Caco-2 (cell line): ENCODE measurements around the gene CDK17. TPM values are rescaled to one million over a fixed set of nuclear protein-coding genes. Genes with fewer than 3 reads are reported as not detected.

Source experiments
- BruUV-seq: library from RNA; stranded (reverse); fragments of 400-500 nt; replicated peaks from 2 replicates; lab custom pipeline; 2021; lab: Mats Ljungman, UMichigan
- CTCF ChIA-PET: fragments of 300-600 bp; sonication (Branson Sonifier 250); formaldehyde crosslinking; loops from one replicate; lab custom pipeline; 2022; ENCODE audit warnings: antibody characterized with exemption; lab: Charles Lee
- POLR2A ChIA-PET: fragments of 300-600 bp; sonication (Branson Sonifier 250); formaldehyde crosslinking; loops from one replicate; lab custom pipeline; 2022; ENCODE audit warnings: antibody characterized with exemption; lab: Charles Lee
- DNase-seq, 2 experiments: peaks; one replicate each; pipeline versions ENCODE4 v3.0.0 to v3.0.0-alpha.2; 2020 to 2022
- H3K27me3 ChIP-seq: replicated peaks from 2 replicates; pipeline ENCODE4 v1.6.0; 2011; ENCODE audit warnings: low read length; ENCODE audit not compliant: control insufficient read depth, insufficient read depth
- H3K36me3 ChIP-seq: 2 replicates; pipeline ENCODE4 v1.5.1; 2011; ENCODE audit warnings: low read length; ENCODE audit not compliant: control insufficient read depth, insufficient read depth
- H3K4me1 ChIP-seq: fragments of 250-450 bp; sonication (Bioruptor Pico); 2 replicates; pipeline ENCODE4 v1.5.1; 2020; ENCODE audit warnings: mild to moderate bottlenecking
- H3K4me3 ChIP-seq: 2 replicates; pipeline ENCODE4 v1.5.1; 2011; ENCODE audit warnings: low read depth, mild to moderate bottlenecking, control low read depth, low read length
- H3K9me3 ChIP-seq: fragments of 250-450 bp; sonication (Bioruptor Pico); 2 replicates; pipeline ENCODE4 v1.5.1; 2020; ENCODE audit warnings: mild to moderate bottlenecking, moderate library complexity
- H3K27ac Mint-ChIP-seq: one replicate; pipeline ENCODE4 v1.8.0; 2022; ENCODE audit warnings: mixed read lengths; ENCODE audit not compliant: unreplicated experiment
- H3K27me3 Mint-ChIP-seq: one replicate; pipeline ENCODE4 v1.8.0; 2022; ENCODE audit warnings: mixed read lengths; ENCODE audit not compliant: insufficient read depth, unreplicated experiment
- H3K36me3 Mint-ChIP-seq: one replicate; pipeline ENCODE4 v1.8.0; 2022; ENCODE audit warnings: mild to moderate bottlenecking, mixed read lengths; ENCODE audit not compliant: insufficient read depth, unreplicated experiment
- H3K4me1 Mint-ChIP-seq: one replicate; pipeline ENCODE4 v1.8.0; 2022; ENCODE audit warnings: low read depth, mixed read lengths; ENCODE audit not compliant: unreplicated experiment
- H3K4me3 Mint-ChIP-seq: one replicate; pipeline ENCODE4 v1.8.0; 2022; ENCODE audit warnings: mild to moderate bottlenecking, moderate library complexity, mixed read lengths; ENCODE audit not compliant: unreplicated experiment
- H3K9me3 Mint-ChIP-seq: one replicate; pipeline ENCODE4 v1.8.0; 2022; ENCODE audit warnings: mixed read lengths; ENCODE audit not compliant: unreplicated experiment
- CTCF ChIP-seq, 2 experiments: fragments of 200-600 bp in 1 of 2; IDR thresholded peaks; 1 replicate in 1 of 2; 2 replicates in 1 of 2; pipeline versions ENCODE4 v1.5.1 to v1.8.0; 2011 to 2022; ENCODE audit warnings: antibody characterized with exemption in 1 of 2, control low read depth in 1 of 2, inconsistent platforms in 1 of 2, low read depth in 1 of 2, low read length in 1 of 2, mild to moderate bottlenecking in 1 of 2, moderate library complexity in 1 of 2; ENCODE audit not compliant: insufficient read depth in 1 of 2, severe bottlenecking in 1 of 2, unreplicated experiment in 1 of 2
- intact Hi-C: fragments of 100-400 bp; cut with micrococcal nuclease; formaldehyde crosslinking; loops from one replicate; pipeline ENCODE4 v1.10.0; 2022; ENCODE audit not compliant: unreplicated experiment
- total RNA-seq: library from RNA; stranded (reverse); gene quantifications from 2 replicates; pipeline ENCODE4 v1.2.3, GENCODE V29; 2022

The CDK17 gene
- total RNA-seq, 1 experiment from 2014 or later: 11.7 TPM

- Mint-ChIP-seq H3K27me3 (no peaks in the 10 kb centered on the region), H3K36me3 (no peaks in the 10 kb centered on the region), H3K27ac (no peak overlapping the region), H3K4me3 (no peak overlapping the region), H3K4me1 (no peaks in the 10 kb centered on the region), H3K9me3 (no peaks in the 10 kb centered on the region)
- ChIA-PET POLR2A (no interaction called here), CTCF (no interaction called here)
- intact Hi-C loops: no loop called here
- no TSS peak for BruUV-seq
- Histone ChIP-seq H3K4me3 (no peak overlapping the region), H3K27me3 (no peaks in the 10 kb centered on the region), H3K4me1 (no peaks in the 10 kb centered on the region), H3K9me3 (no peaks in the 10 kb centered on the region), H3K36me3 (no peaks in the 10 kb centered on the region)
- DNase-seq: no peak
- no peak for TF ChIP-seq CTCF (IDR thresholded peaks at IDR 0.05; ENCODE audit: insufficient read depth in 1 of 2, low read depth in 1 of 2, low read length in 1 of 2, severe bottlenecking in 1 of 2, unreplicated experiment in 1 of 2)
Measured at GRCh38 chr12:96445691-96446583, 45.7 kb upstream of the CDK17 start.

GRCh38 chr12:96444399-96444798 lies 44.2 kb upstream of the CDK17 start:
- no TSS peak for BruUV-seq
- no peak for DNase-seq
- no peak overlapping the region for H3K27ac Mint-ChIP-seq
- Histone ChIP-seq H3K27me3 (no peaks in the 10 kb centered on the region), H3K4me1 (no peaks in the 10 kb centered on the region), H3K36me3 (no peaks in the 10 kb centered on the region), H3K4me3 (no peak overlapping the region), H3K9me3 (no peaks in the 10 kb centered on the region)
- no peaks in the 10 kb centered on the region for H3K9me3 Mint-ChIP-seq
- CTCF ChIA-PET: no interaction called here
- no peaks in the 10 kb centered on the region for H3K4me1 Mint-ChIP-seq
- no peaks in the 10 kb centered on the region for H3K36me3 Mint-ChIP-seq
- no peaks in the 10 kb centered on the region for H3K27me3 Mint-ChIP-seq
- TF ChIP-seq CTCF (IDR thresholded peaks at IDR 0.05; ENCODE audit: insufficient read depth in 1 of 2, low read depth in 1 of 2, low read length in 1 of 2, severe bottlenecking in 1 of 2, unreplicated experiment in 1 of 2): no peak
- POLR2A ChIA-PET: no interaction called here
- intact Hi-C loops: no loop called here
- H3K4me3 Mint-ChIP-seq: no peak overlapping the region

- no peaks in the 10 kb centered on the region for H3K27me3 Mint-ChIP-seq
- H3K4me1 Mint-ChIP-seq: no peaks in the 10 kb centered on the region
- ChIA-PET POLR2A (interaction anchor here (0.6 kb wide), 1 partner anchor 26 kb away, joined by 4 read pairs; no protein-coding TSS in a partner anchor), CTCF (no interaction called here)
- Histone ChIP-seq H3K36me3 (no peaks in the 10 kb centered on the region), H3K4me3 (no peak overlapping the region), H3K4me1 (no peaks in the 10 kb centered on the region), H3K9me3 (no peaks in the 10 kb centered on the region), H3K27me3 (no peaks in the 10 kb centered on the region)
- TF ChIP-seq CTCF (IDR thresholded peaks at IDR 0.05; ENCODE audit: insufficient read depth in 1 of 2, low read depth in 1 of 2, low read length in 1 of 2, severe bottlenecking in 1 of 2, unreplicated experiment in 1 of 2): no peak
- no TSS peak for BruUV-seq
- H3K36me3 Mint-ChIP-seq: no peaks in the 10 kb centered on the region
- no peak overlapping the region for H3K4me3 Mint-ChIP-seq
- intact Hi-C loops: no loop called here
- no peak overlapping the region for H3K27ac Mint-ChIP-seq
- H3K9me3 Mint-ChIP-seq: no peaks in the 10 kb centered on the region
- no peak for DNase-seq
Measured at GRCh38 chr12:96442906-96443305, 42.7 kb upstream of the CDK17 start.
